Panc1 (cell line): Measurements from ENCODE around the gene KDR.

Source experiments
- POLR2AphosphoS5 ChIP-seq: IDR thresholded peaks from 2 replicates; pipeline ENCODE4 v1.6.1; 2012; ENCODE audit warnings: mild to moderate bottlenecking, low read depth, low read length, moderate library complexity
- SIN3A ChIP-seq: IDR thresholded peaks from 2 replicates; pipeline ENCODE4 v1.6.1; 2012; ENCODE audit warnings: low read depth, mild to moderate bottlenecking, low read length, moderate library complexity, borderline replicate concordance; ENCODE audit not compliant: insufficient read depth
- TCF7L2 ChIP-seq: IDR thresholded peaks from 2 replicates; pipeline ENCODE4 v1.6.1; 2011; ENCODE audit warnings: mild to moderate bottlenecking, low read depth, low read length, inconsistent platforms
- TF ChIP-seq, protein P1 (sequence below): fragments of 450-650 bp; IDR thresholded peaks from 2 replicates; pipeline ENCODE4 v1.5.1; 2017; ENCODE audit warnings: mild to moderate bottlenecking
- TF ChIP-seq, protein P2 (sequence below), 2 experiments: IDR thresholded peaks; 2 replicates each; pipeline ENCODE4 v1.6.1; 2011 to 2012; ENCODE audit warnings: low read depth in 2 of 2, control low read depth in 1 of 2, low read length in 1 of 2, mild to moderate bottlenecking in 1 of 2, moderate library complexity in 1 of 2; ENCODE audit not compliant: insufficient read depth in 1 of 2

DNA sequence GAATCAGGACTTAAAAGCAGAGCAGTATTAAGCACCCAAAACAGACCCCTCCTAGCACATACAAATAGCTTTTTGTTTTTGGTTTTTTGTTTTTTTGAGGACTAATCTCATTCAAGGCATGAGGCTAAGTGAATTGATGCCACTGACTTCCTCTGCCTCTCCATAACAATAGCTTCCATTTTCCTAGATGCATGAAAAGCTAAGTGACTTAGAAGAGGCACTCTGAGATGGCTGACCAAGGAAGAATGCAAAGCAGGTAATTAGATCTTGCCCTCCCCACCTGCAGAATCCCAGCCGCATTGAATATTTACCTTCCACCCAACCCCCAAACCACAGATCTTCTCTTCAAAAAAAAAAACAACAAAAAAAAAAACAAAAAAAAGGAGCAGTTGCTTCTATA lies 7.4 kb upstream of the KDR start:
- TF ChIP-seq, protein P1, sequence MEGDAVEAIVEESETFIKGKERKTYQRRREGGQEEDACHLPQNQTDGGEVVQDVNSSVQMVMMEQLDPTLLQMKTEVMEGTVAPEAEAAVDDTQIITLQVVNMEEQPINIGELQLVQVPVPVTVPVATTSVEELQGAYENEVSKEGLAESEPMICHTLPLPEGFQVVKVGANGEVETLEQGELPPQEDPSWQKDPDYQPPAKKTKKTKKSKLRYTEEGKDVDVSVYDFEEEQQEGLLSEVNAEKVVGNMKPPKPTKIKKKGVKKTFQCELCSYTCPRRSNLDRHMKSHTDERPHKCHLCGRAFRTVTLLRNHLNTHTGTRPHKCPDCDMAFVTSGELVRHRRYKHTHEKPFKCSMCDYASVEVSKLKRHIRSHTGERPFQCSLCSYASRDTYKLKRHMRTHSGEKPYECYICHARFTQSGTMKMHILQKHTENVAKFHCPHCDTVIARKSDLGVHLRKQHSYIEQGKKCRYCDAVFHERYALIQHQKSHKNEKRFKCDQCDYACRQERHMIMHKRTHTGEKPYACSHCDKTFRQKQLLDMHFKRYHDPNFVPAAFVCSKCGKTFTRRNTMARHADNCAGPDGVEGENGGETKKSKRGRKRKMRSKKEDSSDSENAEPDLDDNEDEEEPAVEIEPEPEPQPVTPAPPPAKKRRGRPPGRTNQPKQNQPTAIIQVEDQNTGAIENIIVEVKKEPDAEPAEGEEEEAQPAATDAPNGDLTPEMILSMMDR, result no peak
- TF ChIP-seq POLR2AphosphoS5 (no peak), TCF7L2 (no peak), SIN3A (no peak)
- TF ChIP-seq, protein P2, sequence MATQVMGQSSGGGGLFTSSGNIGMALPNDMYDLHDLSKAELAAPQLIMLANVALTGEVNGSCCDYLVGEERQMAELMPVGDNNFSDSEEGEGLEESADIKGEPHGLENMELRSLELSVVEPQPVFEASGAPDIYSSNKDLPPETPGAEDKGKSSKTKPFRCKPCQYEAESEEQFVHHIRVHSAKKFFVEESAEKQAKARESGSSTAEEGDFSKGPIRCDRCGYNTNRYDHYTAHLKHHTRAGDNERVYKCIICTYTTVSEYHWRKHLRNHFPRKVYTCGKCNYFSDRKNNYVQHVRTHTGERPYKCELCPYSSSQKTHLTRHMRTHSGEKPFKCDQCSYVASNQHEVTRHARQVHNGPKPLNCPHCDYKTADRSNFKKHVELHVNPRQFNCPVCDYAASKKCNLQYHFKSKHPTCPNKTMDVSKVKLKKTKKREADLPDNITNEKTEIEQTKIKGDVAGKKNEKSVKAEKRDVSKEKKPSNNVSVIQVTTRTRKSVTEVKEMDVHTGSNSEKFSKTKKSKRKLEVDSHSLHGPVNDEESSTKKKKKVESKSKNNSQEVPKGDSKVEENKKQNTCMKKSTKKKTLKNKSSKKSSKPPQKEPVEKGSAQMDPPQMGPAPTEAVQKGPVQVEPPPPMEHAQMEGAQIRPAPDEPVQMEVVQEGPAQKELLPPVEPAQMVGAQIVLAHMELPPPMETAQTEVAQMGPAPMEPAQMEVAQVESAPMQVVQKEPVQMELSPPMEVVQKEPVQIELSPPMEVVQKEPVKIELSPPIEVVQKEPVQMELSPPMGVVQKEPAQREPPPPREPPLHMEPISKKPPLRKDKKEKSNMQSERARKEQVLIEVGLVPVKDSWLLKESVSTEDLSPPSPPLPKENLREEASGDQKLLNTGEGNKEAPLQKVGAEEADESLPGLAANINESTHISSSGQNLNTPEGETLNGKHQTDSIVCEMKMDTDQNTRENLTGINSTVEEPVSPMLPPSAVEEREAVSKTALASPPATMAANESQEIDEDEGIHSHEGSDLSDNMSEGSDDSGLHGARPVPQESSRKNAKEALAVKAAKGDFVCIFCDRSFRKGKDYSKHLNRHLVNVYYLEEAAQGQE (IDR thresholded peaks at IDR 0.05; ENCODE audit: insufficient read depth in 1 of 2, low read depth in 2 of 2, low read length in 1 of 2), result no peak
